NCI-H1105 (cell line): ENCODE data around the gene KRTAP25-1.

Experiments used
- DNase-seq: peaks from one replicate; lab custom pipeline; 2025; lab: John Stamatoyannopoulos, UW

KRTAP25-1 gene

DNA sequence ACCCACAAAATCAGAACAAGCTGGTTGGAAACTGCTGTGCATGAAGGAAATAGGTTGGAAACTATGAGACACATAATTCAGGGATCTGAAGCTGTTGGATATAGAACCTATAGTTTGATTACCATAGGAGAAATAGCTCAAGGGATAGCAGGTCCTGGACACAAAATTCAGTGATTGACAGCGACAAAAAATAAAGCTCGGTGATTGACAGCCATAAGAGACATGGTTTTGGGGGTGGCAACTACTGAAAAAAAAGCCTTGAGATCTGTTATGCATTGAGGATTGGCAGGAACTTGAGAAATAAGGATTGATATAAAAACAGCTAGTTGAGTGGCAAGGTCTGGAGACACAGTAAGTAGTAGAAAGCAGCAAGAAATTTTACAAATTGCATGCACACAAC, at the start of gene KRTAP25-1:
Gene KRTAP25-1, minus strand, starts transcription at position 300 of the 400 bp plus-strand sequence. Its CDS starts 24 bp downstream, at position 276.
- DNase-seq, result no peak

DNA sequence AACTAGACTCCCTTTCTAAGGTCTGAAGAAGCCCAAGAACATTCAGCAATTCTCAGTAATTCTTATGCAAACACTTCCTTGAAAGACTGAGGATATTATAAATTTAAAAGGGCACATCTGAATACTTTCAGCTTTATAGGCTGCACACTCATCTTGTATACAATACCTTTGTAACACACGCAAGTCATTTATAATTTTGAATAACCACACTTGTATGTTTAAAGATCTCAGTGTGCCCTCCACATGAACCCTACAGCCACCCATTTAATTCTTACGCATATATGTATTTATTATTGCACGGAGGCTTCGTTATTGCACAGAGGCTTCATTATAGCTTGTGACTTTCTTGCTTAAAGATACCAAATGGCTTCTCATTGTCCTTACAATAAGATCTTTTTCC, 49.4 kb upstream of the KRTAP25-1 start:
- no peak for DNase-seq

DNA sequence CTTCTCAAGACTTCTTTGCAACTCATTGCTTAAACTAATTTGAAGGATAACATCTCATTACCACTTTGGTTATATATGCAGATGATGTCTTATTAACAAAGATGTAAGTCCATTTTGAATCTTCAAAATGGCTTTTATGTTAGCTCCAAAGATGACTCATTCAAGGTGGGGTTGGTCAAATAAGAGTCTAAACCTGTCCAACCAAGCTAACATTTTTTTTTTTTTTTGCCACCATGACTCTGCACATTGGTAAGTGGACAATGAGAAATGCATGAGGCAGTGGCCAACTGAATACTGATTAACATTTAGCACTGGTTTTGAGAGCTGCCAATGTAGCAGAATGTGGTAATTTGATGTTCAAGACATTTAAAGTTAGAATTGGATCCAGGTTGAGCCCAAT, 48.5 kb upstream of the KRTAP25-1 start:
- DNase-seq, result no peak

DNA sequence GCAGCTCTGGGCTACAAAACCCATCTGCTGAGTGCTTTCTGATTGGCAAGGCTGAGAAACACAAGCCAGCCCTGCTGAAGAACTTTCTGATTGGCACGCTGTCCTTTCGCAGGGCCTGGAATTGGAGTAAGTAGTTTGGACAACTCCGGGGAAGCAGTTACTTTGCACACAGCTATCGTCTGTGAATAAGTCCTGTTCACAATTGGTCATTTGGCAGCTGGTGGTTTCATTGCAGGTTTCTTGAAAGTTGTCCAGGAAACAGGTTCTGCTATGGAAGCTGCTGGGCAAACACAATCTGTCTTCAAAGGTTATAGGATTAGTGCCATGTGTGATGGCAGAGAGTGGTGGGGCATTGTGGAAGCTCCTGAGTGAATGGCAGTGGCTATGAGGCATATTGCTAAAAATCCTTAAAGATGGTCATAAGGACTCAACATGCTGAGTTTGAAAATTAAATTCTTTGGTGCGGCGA, 48.0 kb upstream of the KRTAP25-1 start, which contains the start of gene KRTAP27-1:
Gene KRTAP27-1, minus strand, starts transcription at position 419 of the 469 bp plus-strand sequence. Its CDS starts 26 bp downstream, at position 393.
- DNase-seq, result no peak

DNA sequence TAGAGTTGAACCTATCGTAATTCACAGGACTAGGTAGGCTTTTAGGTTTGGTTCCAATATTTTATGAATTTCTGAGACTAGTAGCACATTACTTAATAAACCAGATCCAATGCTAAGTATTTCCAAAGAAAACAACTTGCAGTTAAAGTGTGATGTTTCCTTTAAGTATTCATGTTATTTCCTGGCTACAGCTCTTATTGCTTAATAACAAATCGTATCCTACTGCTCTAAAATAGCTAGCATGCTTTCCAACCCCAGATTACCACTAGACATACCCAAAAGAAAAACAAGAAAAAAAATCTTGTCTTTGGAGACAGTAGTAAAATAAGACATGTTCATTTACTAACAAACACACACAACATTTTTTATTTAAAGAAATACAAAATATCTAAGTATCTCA, 47.3 kb upstream of the KRTAP25-1 start:
- DNase-seq, result no peak

GRCh38 chr21:30333736-30334135, 44.4 kb upstream of the KRTAP25-1 start:
- DNase-seq, result no peak

DNA sequence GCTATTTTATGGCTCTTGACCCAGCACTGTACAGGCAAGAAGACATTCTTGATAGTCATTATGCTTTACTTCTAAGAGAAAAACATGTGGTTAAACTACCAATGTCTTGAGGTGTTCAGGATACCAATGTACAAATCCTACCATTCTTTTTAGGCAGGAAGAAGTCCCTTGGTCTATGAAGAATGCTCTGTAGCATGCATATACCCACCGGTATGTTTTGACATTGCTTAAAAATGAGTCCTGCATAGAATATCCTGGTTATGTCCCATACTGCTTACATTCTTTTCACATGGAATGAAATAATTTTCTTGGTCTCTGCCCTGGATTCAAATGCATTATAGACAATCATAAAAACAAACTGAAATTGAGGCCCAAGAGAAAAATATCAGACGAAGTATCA, 43.4 kb upstream of the KRTAP25-1 start:
- DNase-seq, result no peak

- DNase-seq, result no peak
These were observed 40.0 kb upstream of the KRTAP25-1 start for GRCh38 chr21:30329203-30329875.

DNA sequence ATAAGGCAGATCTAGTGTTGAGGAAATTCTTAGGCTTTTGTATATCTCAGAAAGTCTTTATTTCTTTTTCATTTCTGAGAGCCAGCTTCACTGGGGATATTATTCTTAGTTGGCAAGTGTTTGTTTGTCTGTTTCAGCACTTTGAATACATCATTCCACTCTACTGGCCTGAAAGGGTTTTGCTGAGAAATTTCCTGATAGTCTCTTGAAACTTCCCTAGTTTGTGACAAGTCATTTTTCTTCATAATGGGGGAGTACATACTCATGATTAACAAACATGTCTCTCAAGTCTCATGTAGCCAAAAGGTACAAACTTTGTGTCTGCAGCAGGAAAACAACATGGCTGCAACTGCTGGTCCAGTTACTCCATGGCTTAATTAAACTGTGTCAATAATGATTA, 37.1 kb upstream of the KRTAP25-1 start:
- DNase-seq, result no peak

GRCh38 chr21:30320215-30320614, 30.9 kb upstream of the KRTAP25-1 start, which contains the start of gene KRTAP26-1:
TSS of gene KRTAP26-1 (minus strand) at chr21:30320315. CDS start at chr21:30320035, 280 bp downstream.
- DNase-seq, result no peak

GRCh38 chr21:30315701-30316100, 26.4 kb upstream of the KRTAP25-1 start:
- no peak for DNase-seq

DNA sequence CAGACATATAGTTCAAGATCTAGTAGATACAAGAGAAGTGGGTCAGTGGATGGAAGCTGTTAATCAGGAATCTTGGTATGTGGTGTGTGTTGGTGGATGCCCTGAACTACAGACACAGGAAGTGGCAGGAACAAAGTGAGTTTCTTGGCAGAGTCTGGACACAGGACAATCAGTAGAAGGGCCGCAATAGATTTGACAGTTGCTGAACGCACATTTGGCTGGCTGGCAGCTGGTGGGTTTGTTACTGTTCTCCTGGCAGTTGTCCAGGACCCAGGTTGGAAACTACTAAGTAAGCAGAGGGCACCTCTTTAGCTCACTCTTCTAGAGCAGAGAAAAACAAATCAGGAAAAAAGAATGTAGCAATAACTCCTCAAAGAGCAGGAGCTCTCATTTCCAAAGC, 17.6 kb upstream of the KRTAP25-1 start:
- no peak for DNase-seq

DNA sequence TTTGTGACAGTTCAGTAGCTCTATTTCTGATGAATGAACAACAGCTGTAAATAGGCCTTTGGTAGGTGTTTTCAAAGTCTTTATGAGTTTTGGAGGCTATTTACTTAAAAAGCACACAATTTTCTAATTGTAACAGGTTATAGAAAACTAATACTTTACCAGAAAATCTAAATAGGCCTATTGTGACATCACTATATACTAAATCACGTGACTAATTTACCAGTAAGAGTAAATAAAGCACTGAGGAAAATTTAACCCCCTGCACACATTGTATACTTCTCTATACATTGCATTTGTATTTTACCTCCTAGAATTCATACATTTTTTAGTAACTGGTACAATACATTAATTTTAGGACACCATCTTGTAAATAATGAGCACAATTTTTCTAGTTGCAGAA, 15.8 kb upstream of the KRTAP25-1 start:
- no peak for DNase-seq

DNA sequence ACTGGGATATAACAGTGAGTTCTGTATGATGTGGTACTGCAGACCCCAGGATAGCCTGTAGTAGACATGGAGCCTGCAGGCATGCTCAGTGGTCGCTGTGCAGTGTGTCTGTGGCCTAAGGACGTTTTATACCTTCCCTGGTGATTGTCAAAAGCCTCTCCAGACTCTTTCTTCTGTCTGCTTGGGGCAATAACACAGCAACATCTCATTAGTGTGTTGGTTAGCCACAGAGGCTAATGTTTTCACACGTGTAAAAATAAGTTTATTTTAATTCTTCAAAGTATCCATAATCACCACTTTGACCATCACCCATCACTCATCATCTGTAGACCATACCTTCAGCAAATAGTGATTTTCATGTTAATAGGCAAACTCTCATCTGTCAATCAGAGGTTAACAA, 6.5 kb downstream of the KRTAP25-1 start, which contains the start of gene KRTAP24-1:
Gene KRTAP24-1, minus strand, starts transcription at position 101 of the 400 bp plus-strand sequence. Its CDS starts 18 bp downstream, at position 83.
- no peak for DNase-seq

DNA sequence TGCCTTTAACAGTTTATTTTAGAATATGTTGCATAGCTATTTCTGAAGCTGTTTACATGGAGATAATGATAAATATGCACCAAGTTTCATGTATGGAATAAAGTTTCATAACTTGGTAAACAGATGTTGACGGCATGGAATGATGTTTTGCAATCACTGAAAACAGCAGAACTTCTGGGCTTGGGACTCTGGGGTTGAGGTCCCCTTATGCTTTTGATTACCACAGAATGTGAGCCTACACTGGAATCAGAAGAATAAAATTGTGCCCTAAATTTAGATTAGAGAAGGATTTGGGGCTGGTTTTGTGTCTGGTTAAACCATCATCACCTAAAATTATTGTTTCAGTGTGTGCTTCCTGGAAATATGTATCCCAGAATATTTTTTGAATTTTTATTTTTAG, 17.7 kb downstream of the KRTAP25-1 start:
- DNase-seq, result no peak

DNA sequence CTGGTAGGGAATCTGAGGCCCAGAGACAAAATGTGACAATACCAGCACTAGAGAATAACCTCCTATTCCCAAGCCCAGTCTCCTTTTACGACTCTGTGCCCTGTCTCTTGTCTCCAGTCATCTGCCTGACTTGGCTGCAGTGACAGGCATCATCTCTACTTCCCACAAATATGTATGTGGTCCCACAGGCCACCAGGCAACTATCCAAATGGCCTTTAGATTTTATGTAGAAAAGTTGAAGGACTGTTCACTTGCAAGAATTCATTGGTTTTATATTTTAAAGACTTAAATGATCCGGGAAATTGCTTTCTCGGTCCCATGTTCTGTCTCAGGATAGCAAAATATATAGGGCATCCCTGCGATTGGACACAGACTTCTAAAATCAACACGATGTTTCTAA, 18.2 kb downstream of the KRTAP25-1 start:
- no peak for DNase-seq

GRCh38 chr21:30269803-30270530, 19.3 kb downstream of the KRTAP25-1 start:
- DNase-seq, result no peak

DNA sequence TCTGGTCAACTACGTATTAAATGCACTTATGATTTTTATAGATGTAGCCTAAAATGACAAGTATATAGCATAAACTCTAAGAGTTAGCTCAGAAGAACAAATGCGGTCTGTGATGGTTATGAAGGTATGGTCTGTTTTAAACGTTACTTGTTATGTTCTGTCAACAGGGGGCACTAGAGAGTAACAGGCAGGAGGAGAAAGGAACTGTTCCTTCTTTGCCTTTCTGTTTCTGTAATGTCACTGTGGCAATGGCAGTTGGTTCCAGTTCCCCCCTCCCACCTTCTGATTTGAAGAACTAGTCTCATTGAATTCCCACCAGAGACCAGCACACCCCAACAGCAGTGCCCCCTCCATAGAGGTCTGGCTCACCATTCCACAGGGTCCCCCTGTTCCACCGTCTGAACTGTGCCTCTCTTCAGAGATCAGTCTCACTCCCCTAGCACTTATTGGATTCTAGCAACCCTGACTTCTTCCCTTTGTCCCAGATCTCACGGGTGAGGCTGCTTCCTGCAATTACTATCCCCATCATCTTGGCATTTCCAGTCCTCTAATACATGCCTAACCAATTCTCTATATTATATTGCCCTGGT, 20.6 kb downstream of the KRTAP25-1 start:
- no peak for DNase-seq

DNA sequence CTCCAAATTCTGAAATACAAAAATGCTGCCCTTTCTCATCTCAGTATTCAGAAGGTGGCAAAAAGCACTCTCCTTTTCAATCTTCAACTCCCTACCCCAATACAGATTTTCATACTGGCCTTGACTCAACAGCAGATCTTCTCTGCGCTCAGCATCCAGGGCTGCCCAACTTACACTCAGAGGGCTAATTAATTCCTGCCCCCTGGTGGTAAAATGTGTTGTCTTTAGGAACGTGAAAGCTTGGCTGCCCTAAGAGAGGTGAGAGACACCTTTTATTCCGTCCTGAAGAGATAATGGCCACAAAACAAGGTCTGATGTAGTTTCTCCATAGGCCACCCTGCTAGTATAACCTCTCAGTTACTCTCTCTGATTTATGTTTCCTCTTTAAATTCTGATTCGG, 31.5 kb downstream of the KRTAP25-1 start:
- DNase-seq, result no peak

DNA sequence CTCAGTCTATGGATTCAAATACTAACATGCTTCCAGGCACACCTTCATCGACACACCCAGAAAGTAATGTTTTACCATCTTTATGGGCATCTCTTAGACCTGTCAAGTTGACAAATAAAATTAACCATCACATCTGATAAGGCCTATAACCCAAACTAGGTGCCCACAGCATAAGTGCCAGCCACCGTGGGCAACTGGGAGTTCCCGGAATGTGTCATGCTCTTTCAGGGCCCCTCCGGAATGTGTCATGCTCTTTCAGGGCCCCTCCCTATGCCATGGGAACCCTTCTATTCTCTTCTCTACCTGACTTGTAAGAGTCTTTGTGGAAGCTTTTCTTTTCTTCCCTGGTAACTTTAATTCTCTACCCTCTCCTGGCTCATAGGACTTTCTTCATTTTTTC, 33.2 kb downstream of the KRTAP25-1 start:
- DNase-seq, result no peak

- DNase-seq, result no peak
These were observed 33.6 kb downstream of the KRTAP25-1 start for GRCh38 chr21:30255679-30256078.

- DNase-seq, result no peak
These were observed 37.5 kb downstream of the KRTAP25-1 start for GRCh38 chr21:30251781-30252180.

DNA sequence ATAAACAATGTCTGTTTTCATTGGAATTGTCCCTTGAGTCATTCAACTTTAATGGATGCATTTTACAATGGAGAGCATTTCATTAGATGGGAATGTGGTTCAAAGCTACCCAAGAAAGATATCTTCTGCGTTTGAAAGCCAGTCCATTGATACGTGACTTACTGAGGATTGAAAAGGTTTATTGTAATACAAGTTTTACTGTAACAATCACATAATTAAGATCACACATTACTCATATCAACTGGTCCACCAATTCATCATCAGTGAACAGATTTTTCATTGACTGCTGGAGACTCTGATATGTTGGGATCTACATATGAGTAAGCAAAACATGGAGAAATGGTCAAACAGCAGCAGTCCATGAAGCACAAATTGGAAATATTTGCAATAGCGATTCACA, 39.4 kb downstream of the KRTAP25-1 start:
- DNase-seq, result no peak
